Skeletal muscle tissue (tissue), 4 donors: ENCODE data around the gene ADAP1. TPM values are rescaled to one million over a fixed set of nuclear protein-coding genes. Genes with fewer than 3 reads are reported as not detected.

Experiments
- H3K27ac ChIP-seq: one replicate; pipeline ENCODE4 v1.7.0; 2013; ENCODE audit warnings: mild to moderate bottlenecking, low read depth, low read length, inconsistent platforms
- H3K27me3 ChIP-seq, 3 donors: one replicate each; pipeline ENCODE4 v1.7.0; 2013; ENCODE audit warnings: low read length in 3 of 3; ENCODE audit not compliant: control insufficient read depth in 3 of 3, insufficient read depth in 3 of 3
- H3K36me3 ChIP-seq, 3 donors: one replicate each; pipeline ENCODE4 v1.7.0; 2013; ENCODE audit warnings: low read length in 3 of 3; ENCODE audit not compliant: control insufficient read depth in 3 of 3, insufficient read depth in 3 of 3
- H3K4me1 ChIP-seq, 3 donors: one replicate each; pipeline ENCODE4 v1.7.0; 2013; ENCODE audit warnings: low read length in 3 of 3, mild to moderate bottlenecking in 3 of 3; ENCODE audit not compliant: control insufficient read depth in 3 of 3, insufficient read depth in 3 of 3
- H3K4me3 ChIP-seq, 3 donors: one replicate each; pipeline ENCODE4 v1.7.0; 2013; ENCODE audit warnings: low read length in 3 of 3
- H3K9ac ChIP-seq, 3 donors: one replicate each; pipeline ENCODE4 v1.7.0; 2013; ENCODE audit warnings: low read length in 3 of 3, mild to moderate bottlenecking in 3 of 3, moderate library complexity in 2 of 3, low read depth in 1 of 3
- H3K9me3 ChIP-seq, 3 donors: one replicate each; pipeline ENCODE4 v1.7.0; 2013; ENCODE audit warnings: low read length in 3 of 3; ENCODE audit not compliant: control insufficient read depth in 3 of 3
- total RNA-seq: library from RNA; depleted of rRNA; stranded (reverse); fragments of >200 nt; gene quantifications from one replicate; pipeline ENCODE4 v1.2.3, GENCODE V29; 2014
- donor health status: Osteomylitis.

The ADAP1 gene
- total RNA-seq, 1 donor from 2014 or later = 1.0 TPM

DNA sequence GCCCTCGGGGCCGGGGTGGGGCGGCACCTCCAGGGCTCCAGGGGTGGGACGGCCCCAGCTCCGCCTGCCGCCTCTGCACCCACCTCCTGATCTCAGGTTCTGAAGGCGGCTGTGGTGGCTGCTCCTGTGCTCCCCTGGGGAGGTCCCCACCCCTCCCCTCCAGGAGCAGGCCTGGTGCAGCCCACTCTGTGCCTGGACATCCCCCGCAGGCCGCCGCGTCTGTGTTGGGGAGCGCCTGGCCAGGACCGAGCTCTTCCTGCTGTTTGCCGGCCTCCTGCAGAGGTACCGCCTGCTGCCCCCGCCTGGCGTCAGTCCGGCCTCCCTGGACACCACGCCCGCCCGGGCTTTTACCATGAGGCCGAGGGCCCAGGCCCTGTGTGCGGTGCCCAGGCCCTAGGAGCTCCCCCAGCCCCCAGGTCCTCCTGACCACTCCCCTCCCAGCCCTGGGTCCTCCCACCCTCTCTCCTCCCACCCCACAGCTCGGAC lies 34.0 kb upstream of the ADAP1 start:
- no peak overlapping the region for H3K27ac ChIP-seq
- H3K9ac ChIP-seq = no peak overlapping the region
- peaks cover 4 to 14% (median 12%) of the 10 kb centered on the region in 3 donors for H3K4me1 ChIP-seq
- H3K9me3 ChIP-seq = no peaks in the 10 kb centered on the region
- H3K36me3 ChIP-seq = no peaks in the 10 kb centered on the region
- peaks cover 75 to 87% (median 83%) of the 10 kb centered on the region in 3 donors for H3K27me3 ChIP-seq
- no peak overlapping the region for H3K4me3 ChIP-seq

DNA sequence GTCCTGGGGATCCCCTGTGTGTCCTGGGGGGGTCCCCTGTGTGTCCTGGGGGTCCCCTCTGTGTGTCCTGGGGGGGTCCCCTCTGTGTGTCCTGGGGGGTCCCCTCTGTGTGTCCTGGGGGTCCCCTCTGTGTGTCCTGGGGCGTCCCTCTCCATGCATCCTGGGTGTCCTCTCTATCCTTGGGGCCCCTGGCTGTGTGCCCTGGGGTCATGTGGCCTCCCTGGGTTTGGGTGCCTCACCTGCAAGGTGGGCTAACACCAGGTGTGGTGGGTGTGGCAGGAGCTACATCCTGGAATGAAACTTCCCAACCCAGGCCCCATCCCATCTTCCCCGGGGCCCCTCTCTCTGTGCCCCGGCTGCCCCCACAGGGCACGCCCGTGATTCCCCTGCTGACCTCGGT lies 33.4 kb upstream of the ADAP1 start:
- Histone ChIP-seq H3K27ac (no peak overlapping the region), H3K36me3 (no peaks in the 10 kb centered on the region), H3K9me3 (no peaks in the 10 kb centered on the region), H3K9ac (no peak overlapping the region), H3K27me3 (peaks cover 74 to 91% (median 87%) of the 10 kb centered on the region in 3 donors), H3K4me1 (peaks cover 3 to 9% (median 7%) of the 10 kb centered on the region in 3 donors), H3K4me3 (no peak overlapping the region)

DNA sequence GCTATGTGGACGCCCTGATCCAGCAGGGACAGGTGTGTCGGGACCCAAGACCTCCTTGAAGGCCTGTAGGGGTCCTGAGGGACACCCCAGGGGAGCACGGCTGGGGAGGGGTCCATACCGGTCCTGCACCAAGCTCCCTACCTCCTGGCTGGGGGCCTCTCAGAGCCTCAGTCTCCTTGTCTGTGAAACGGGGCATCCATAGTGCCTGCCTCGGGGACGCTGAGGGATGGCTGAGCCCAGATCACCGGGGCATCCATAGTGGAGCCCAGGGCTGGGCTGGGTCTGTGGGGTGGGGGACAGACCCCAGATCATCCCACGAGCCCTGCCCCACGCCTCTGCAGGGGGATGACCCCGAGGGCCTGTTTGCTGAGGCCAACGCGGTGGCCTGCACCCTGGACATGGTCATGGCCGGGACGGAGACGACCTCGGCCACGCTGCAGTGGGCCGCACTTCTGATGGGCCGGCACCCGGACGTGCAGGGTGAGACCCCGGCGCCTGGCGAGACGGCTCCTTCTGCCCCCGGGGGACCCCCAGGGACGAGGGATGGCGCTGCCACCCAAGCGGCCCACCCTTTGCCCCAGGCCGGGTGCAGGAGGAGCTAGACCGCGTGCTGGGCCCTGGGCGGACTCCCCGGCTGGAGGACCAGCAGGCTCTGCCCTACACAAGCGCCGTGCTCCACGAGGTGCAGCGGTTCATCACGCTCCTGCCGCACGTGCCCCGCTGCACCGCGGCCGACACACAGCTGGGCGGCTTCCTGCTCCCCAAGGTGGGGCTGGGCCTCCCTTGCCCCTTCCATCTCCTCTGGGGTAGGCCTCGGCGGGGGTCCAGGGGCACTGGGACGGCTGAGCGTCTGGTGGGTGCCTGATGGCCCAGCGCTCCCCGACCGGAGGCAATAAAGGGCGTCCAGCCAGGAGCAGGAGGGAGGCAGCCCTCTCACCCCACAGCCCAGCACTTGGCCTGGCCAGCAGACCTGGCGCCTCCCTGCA lies 32.6 kb upstream of the ADAP1 start:
- peaks cover 0 to 5% (median 4%) of the 10 kb centered on the region in 3 donors for H3K4me1 ChIP-seq
- peaks cover 70 to 90% (median 84%) of the 10 kb centered on the region in 3 donors for H3K27me3 ChIP-seq
- H3K9me3 ChIP-seq = no peaks in the 10 kb centered on the region
- no peak overlapping the region for H3K4me3 ChIP-seq
- no peak overlapping the region for H3K27ac ChIP-seq
- H3K36me3 ChIP-seq = no peaks in the 10 kb centered on the region
- H3K9ac ChIP-seq = no peak overlapping the region

DNA sequence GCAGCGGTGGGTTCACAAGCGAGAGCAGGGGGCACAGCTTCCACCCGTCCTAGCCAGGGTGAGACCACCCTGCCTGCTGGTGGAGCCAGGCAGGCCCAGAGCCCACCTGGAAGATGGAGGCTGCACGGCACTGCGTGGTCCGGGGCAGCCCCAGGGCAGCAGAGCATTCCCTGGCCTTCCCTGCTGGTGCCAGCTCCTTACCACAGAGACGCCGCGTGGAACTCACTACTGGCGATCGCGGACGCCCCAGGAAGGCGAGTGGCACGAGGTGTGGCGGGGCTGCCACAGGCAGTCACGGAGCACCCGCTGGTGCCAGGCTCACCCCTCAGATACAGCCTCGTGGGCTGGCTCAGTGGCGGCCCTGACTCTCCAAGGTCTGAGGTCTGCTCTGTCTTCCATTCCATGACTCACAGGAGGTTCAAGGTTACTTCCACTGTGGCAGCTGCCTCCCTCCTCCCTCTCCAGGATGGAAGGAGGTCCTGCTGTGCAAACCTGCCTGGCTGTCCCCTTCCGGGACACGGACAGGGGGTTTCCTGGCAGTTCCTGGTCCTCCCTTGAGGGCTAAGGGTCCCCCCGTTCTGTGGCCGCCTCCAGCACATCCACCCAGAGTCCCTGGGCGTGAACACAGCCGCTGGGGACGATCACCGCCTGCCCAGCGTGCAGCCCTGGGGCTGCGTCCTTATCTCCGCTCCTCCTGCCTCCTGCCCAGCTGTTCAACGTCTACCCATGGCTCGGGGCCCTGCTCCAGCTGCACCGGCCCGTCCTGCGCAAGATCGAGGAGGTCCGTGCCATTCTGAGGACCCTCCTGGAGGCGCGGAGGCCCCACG lies 31.6 kb upstream of the ADAP1 start:
- H3K9me3 ChIP-seq = no peaks in the 10 kb centered on the region
- H3K27me3 ChIP-seq = peaks cover 63 to 85% (median 76%) of the 10 kb centered on the region in 3 donors
- no peaks in the 10 kb centered on the region for H3K36me3 ChIP-seq
- no peak overlapping the region for H3K27ac ChIP-seq
- no peak overlapping the region for H3K9ac ChIP-seq
- H3K4me1 ChIP-seq = peaks cover 0 to 5% (median 4%) of the 10 kb centered on the region in 3 donors
- no peak overlapping the region for H3K4me3 ChIP-seq

DNA sequence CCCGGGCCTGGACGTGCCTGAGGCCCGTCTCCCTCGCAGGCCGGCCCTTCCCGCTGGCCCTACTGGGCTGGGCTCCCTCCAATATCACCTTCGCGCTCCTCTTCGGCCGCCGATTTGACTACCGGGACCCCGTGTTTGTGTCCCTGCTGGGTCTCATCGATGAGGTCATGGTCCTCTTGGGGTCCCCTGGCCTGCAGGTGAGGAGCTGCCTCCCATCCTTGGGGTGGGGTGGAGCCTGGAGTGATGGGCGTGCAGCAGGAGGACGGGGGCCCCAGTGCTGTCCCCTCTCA lies 30.6 kb upstream of the ADAP1 start:
- H3K36me3 ChIP-seq = no peaks in the 10 kb centered on the region
- peaks cover 0 to 2% (median 0%) of the 10 kb centered on the region in 3 donors for H3K4me1 ChIP-seq
- no peaks in the 10 kb centered on the region for H3K9me3 ChIP-seq
- H3K27ac ChIP-seq = no peak overlapping the region
- H3K27me3 ChIP-seq = peaks cover 55 to 76% (median 69%) of the 10 kb centered on the region in 3 donors
- no peak overlapping the region for H3K4me3 ChIP-seq
- H3K9ac ChIP-seq = no peak overlapping the region

DNA sequence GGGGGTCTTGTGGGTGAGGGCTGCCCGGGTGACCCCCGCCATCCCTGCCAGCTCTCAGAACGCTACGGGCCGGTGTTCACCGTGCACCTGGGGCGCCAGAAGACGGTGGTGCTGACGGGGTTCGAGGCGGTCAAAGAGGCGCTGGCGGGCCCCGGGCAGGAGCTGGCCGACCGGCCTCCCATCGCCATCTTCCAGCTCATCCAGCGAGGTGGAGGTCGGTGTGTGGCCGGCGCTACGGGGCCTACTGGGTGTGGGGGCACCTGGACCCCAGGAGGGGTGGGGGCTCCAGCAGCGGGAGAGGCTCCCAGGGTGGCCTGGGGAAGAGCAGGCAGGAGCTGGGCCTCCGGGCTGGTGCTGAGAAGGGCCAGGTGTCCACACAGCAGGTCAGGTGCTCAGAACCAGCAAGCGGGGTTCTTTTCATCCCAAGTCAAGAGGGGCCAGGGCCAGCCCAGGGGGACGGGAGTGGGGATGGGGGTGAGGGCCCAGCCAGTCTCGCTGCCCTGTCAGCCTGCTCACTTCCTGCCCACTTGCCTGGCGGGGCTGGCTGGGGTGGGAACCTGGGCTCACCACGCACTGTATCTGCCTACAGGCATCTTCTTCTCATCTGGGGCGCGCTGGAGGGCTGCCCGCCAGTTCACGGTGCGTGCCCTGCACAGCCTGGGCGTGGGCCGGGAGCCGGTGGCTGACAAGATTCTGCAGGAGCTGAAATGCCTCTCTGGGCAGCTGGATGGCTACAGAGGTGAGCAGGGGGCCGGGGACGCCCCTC lies 30.1 kb upstream of the ADAP1 start:
- Histone ChIP-seq H3K9me3 (no peaks in the 10 kb centered on the region), H3K36me3 (no peaks in the 10 kb centered on the region), H3K4me3 (no peak overlapping the region), H3K9ac (no peak overlapping the region), H3K27me3 (peaks cover 55 to 73% (median 66%) of the 10 kb centered on the region in 3 donors), H3K27ac (no peak overlapping the region), H3K4me1 (peaks cover 0 to 2% (median 0%) of the 10 kb centered on the region in 3 donors)

DNA sequence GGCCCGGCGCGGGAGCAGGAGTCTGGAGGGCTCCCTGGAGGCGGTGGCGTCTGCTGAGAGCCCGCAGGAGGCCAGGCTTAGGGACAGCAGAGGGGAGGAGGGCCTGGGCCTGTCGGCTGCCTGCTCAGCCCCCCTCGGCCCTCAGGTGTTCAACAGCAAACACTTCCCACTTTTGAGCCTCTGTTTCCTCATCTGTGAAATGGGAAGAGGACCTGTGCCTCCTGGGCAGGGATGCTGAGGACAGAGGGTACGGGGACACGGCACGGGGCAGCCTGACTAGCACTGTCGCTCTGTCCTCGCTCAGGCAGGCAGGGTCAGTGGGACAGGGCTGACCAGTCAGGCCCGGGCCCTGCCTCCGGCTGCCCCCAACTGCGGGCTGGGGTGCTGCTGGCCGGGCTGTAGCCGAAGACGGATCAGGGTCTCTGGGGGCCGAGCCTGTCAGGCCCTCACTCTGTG lies 29.2 kb upstream of the ADAP1 start:
- Histone ChIP-seq H3K4me1 (peaks cover 0 to 2% (median 0%) of the 10 kb centered on the region in 3 donors), H3K9me3 (no peaks in the 10 kb centered on the region), H3K36me3 (no peaks in the 10 kb centered on the region), H3K4me3 (no peak overlapping the region), H3K9ac (no peak overlapping the region), H3K27me3 (peaks cover 51 to 66% (median 59%) of the 10 kb centered on the region in 3 donors), H3K27ac (no peak overlapping the region)

DNA sequence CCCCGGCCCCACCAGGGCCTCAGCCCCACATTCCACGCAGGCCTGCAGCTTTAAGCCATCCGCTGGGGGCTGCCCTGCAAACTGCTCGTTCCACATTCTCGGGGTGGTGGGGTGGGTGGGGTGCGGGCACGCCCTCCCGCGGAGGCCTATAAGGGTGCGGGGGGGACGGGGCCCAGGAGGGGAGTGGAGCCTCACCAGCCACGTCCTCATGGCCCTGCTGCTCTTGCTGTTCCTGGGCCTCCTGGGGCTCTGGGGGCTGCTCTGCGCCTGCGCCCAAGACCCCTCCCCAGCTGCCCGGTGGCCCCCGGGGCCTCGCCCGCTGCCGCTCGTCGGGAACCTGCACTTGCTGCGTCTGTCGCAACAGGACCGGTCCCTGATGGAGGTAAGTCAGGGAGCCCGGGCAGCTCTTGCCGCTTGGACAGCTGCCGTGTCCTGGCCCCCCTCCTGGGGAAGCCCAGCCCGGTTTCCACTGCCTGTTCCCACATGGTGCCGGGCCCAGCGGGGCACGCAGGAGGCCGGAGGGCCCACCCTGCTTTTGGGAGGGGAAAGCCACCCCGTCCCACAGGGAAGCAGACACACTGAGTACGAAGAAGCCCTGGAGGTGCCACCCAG lies 28.6 kb upstream of the ADAP1 start, which contains the start of gene CYP2W1:
Gene CYP2W1, plus strand, starts transcription at position 178 of the 612 bp plus-strand sequence. Its CDS starts 31 bp downstream, at position 209.
- Histone ChIP-seq H3K27me3 (peaks cover 46 to 61% (median 54%) of the 10 kb centered on the region in 3 donors), H3K4me3 (no peak within 1 kb of the TSS), H3K9me3 (no peaks in the 10 kb centered on the region), H3K36me3 (no peaks in the 10 kb centered on the region), H3K9ac (no peak within 1 kb of the TSS), H3K4me1 (peaks cover 0 to 2% (median 0%) of the 10 kb centered on the region in 3 donors), H3K27ac (no peak within 1 kb of the TSS)

DNA sequence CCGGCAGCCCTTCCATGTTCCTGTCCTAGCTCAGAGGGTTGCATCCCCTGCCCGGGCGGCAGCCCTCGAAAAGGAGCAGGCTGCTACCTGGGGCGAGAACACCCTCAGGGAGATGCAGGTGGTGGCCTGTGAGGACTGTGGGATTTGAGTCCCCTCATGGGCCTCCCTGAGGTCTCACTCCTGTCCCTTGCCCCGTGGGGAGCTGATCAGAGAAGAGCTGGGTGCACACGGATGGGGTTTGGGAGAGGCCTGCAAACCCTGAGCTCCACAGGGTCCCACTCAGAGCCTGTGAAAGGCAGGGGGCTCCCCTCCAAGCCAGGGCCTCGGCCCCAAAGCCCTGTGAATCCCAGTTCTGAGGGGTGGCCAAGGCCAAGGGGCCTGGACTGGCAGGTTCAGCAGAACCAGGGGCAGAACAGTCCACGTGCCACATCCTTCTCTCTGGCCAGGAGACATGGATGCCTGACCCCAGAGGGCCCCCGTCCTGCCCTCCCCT lies 28.1 kb upstream of the ADAP1 start:
- Histone ChIP-seq H3K4me3 (no peak overlapping the region), H3K9me3 (no peaks in the 10 kb centered on the region), H3K27ac (no peak overlapping the region), H3K9ac (no peak overlapping the region), H3K4me1 (peaks cover 0 to 2% (median 0%) of the 10 kb centered on the region in 3 donors), H3K27me3 (peaks cover 41 to 55% (median 48%) of the 10 kb centered on the region in 3 donors), H3K36me3 (no peaks in the 10 kb centered on the region)
